ENCODE results near the gene CEP250. TPM values are rescaled to one million over a fixed set of nuclear protein-coding genes. Genes with fewer than 3 reads are reported as not detected.
A peak's percentile ranks its signal among the peaks of the same experiment; 100 is the strongest.

Gene CEP250
- total and polyA plus RNA-seq, 2 of the 4 experiments (the other 2 are of a cell fraction): 22.7 to 35.1 TPM

- no peak for TF ChIP-seq MXI1 (IDR thresholded peaks at IDR 0.05; ENCODE audit: borderline replicate concordance, low read depth, low read length)
Measured at GRCh38 chr20:35503841-35504561, 48.6 kb downstream of the CEP250 start (continued).

GRCh38 chr20:35504751-35505150 lies 49.4 kb downstream of the CEP250 start:
- ChIA-PET CTCF (no interaction called here), POLR2A (ENCODE audit: unreplicated experiment) (no interaction called here)
- Histone ChIP-seq H3K4me2 (ENCODE audit: low read depth, low read length) (no peak overlapping the region), H3K9me1 (ENCODE audit: insufficient read depth, low read length) (peaks cover 16% of the 10 kb centered on the region), H3K27ac (ENCODE audit: insufficient read depth, low read length) (no peak overlapping the region), H2AK5ac (ENCODE audit: low read depth, low read length) (no peak overlapping the region), H2BK15ac (ENCODE audit: low read depth, low read length) (no peak overlapping the region), H2BK20ac (ENCODE audit: low read depth, low read length) (no peak overlapping the region), H4K5ac (ENCODE audit: low read depth, low read length) (no peak overlapping the region), H3K36me3 (ENCODE audit: control insufficient read depth, insufficient read depth, low read length) (peaks cover 72% of the 10 kb centered on the region), H3K56ac (ENCODE audit: extremely low read depth, insufficient read depth, low read length) (no peak overlapping the region), H4K8ac (ENCODE audit: low read depth in 2 of 2, low read length in 2 of 2) (no peak overlapping the region), H2BK5ac (ENCODE audit: low read depth, low read length, poor library complexity, severe bottlenecking) (no peak overlapping the region), H3K18ac (ENCODE audit: low read depth, low read length) (no peak overlapping the region), H3K23ac (ENCODE audit: low read depth, low read length) (no peak overlapping the region), H3K9me3 (ENCODE audit: control insufficient read depth, insufficient read depth, low read length) (no peaks in the 10 kb centered on the region), H4K20me1 (ENCODE audit: insufficient read depth, low read length) (peaks cover 26% of the 10 kb centered on the region), H3K14ac (replicated peaks; ENCODE audit: low read depth, low read length) (no peak overlapping the region), H2AK9ac (replicated peaks; ENCODE audit: low read depth, low read length, poor library complexity) (peak overlapping the region; percentile 79), H4K91ac (ENCODE audit: insufficient read depth, low read depth, low read length) (no peak overlapping the region), H3K4me3 (ENCODE audit: insufficient read depth, low read depth, low read length) (no peak overlapping the region), H3K4me1 (ENCODE audit: control insufficient read depth, insufficient read depth, low read length) (peaks cover 7% of the 10 kb centered on the region; the same call in 1 of the 2 replicates), H2BK120ac (ENCODE audit: low read depth, low read length) (no peak overlapping the region), H3K4ac (ENCODE audit: low read depth, low read length) (no peak overlapping the region), H3K79me1 (ENCODE audit: low read depth in 1 of 2, low read length in 2 of 2) (peaks cover 0 to 19% of the 10 kb centered on the region in 2 experiments; a peak in 2 of 4 replicates), H3K27me3 (ENCODE audit: control insufficient read depth, insufficient read depth, low read length) (no peaks in the 10 kb centered on the region), H2AFZ (replicated peaks; ENCODE audit: low read length, poor library complexity) (no peak overlapping the region), H3K9ac (ENCODE audit: low read depth, low read length) (no peak overlapping the region)
- intact Hi-C loops (cut with micrococcal nuclease) (no loop called here), dilution Hi-C loops (cut with HindIII; ENCODE audit: low sequenced_read_pairs, unreplicated experiment) (no loop called here), in situ Hi-C loops (cut with MboI; ENCODE audit: low sequenced_read_pairs) (loop anchor here (25.0 kb wide), 1 partner anchor 408 kb away; no protein-coding TSS in a partner anchor)
- no TSS peak for BruUV-seq (replicated peaks)
- DNase-seq (no peak), ATAC-seq (ENCODE audit: low read depth) (no peak)
- 100% methylated on average over 1 of the region's 5 CpGs; no CpG with 5 or more reads in 1 of the 2 experiments for WGBS, 2 experiments (ENCODE audit: extremely low coverage in 2 of 2, insufficient read length in 1 of 2)
- no peak for TF ChIP-seq CHD1 (IDR thresholded peaks at IDR 0.05; ENCODE audit: low read depth, low read length)
- TF ChIP-seq RAD21 (IDR thresholded peaks at IDR 0.05; ENCODE audit: low read length): no peak
- TF ChIP-seq BHLHE40 (IDR thresholded peaks at IDR 0.05; ENCODE audit: low read depth, low read length): no peak
- no peak for TF ChIP-seq USF2 (IDR thresholded peaks at IDR 0.05; ENCODE audit: low read depth, low read length)
- no peak for TF ChIP-seq ELK1 (IDR thresholded peaks at IDR 0.05; ENCODE audit: borderline replicate concordance, low read depth, low read length)
- TF ChIP-seq CTCF (conservative IDR thresholded peaks at IDR 0.05; ENCODE audit: low read depth, low read length): no peak
- no peak for TF ChIP-seq RCOR1 (IDR thresholded peaks at IDR 0.05; ENCODE audit: insufficient replicate concordance, low read length)
- TF ChIP-seq MXI1 (IDR thresholded peaks at IDR 0.05; ENCODE audit: borderline replicate concordance, low read depth, low read length): no peak
- no peak for TF ChIP-seq SMC3 (IDR thresholded peaks at IDR 0.05; ENCODE audit: low read depth, low read length)
- no peak for TF ChIP-seq CEBPB (IDR thresholded peaks at IDR 0.05; ENCODE audit: low read depth, low read length)
- no peak for TF ChIP-seq FOS (IDR thresholded peaks at IDR 0.05; ENCODE audit: low read depth, low read length)
- TF ChIP-seq NFE2L2 (IDR thresholded peaks at IDR 0.05; ENCODE audit: low read depth, low read length): no peak
- TF ChIP-seq MAFK (IDR thresholded peaks at IDR 0.05; ENCODE audit: low read depth, low read length): no peak
